ENCODE results near the gene COG5.

COG5 gene

GRCh38 chr7:107387573-107388219 lies 176.0 kb downstream of the COG5 start:
- no peak for DNase-seq

GRCh38 chr7:107387128-107387527 lies 176.6 kb downstream of the COG5 start:
- peak; percentile 24 for DNase-seq

GRCh38 chr7:107386548-107387102 lies 177.1 kb downstream of the COG5 start:
- DNase-seq, result no peak

- DNase-seq, result no peak
These were observed 179.7 kb downstream of the COG5 start for GRCh38 chr7:107384025-107384424.

- no peak for DNase-seq
These were observed 180.5 kb downstream of the COG5 start for GRCh38 chr7:107383203-107383602.

- DNase-seq, result no peak
These were observed 182.3 kb downstream of the COG5 start for GRCh38 chr7:107381453-107381852.

GRCh38 chr7:107373354-107373753 lies 190.4 kb downstream of the COG5 start:
- no peak for DNase-seq

GRCh38 chr7:107372298-107372697 lies 191.4 kb downstream of the COG5 start:
- no peak for DNase-seq

- no peak for DNase-seq
These were observed 192.9 kb downstream of the COG5 start for GRCh38 chr7:107370816-107371215.

- DNase-seq, result no peak
These were observed 198.9 kb downstream of the COG5 start for GRCh38 chr7:107364787-107365186.

- no peak for DNase-seq
These were observed 204.0 kb downstream of the COG5 start for GRCh38 chr7:107359520-107360316.

GRCh38 chr7:107355616-107356015 lies 208.1 kb downstream of the COG5 start:
- no peak for DNase-seq

GRCh38 chr7:107354640-107355039 lies 209.1 kb downstream of the COG5 start:
- DNase-seq, result no peak

- DNase-seq, result no peak
These were observed 210.0 kb downstream of the COG5 start for GRCh38 chr7:107353701-107354100.

- DNase-seq, result no peak
These were observed 217.8 kb downstream of the COG5 start for GRCh38 chr7:107345898-107346297.

GRCh38 chr7:107344799-107345198 lies 218.9 kb downstream of the COG5 start:
- no peak for DNase-seq

- DNase-seq, result no peak
These were observed 219.4 kb downstream of the COG5 start for GRCh38 chr7:107344286-107344685.

GRCh38 chr7:107338080-107338479 lies 225.6 kb downstream of the COG5 start:
- DNase-seq, result no peak

GRCh38 chr7:107332488-107333269 lies 231.0 kb downstream of the COG5 start:
- DNase-seq, result no peak

GRCh38 chr7:107330478-107330877 lies 233.2 kb downstream of the COG5 start:
- DNase-seq, result no peak

GRCh38 chr7:107327986-107328569 lies 235.6 kb downstream of the COG5 start:
- DNase-seq, result no peak

GRCh38 chr7:107326061-107326460 lies 237.7 kb downstream of the COG5 start:
- no peak for DNase-seq

GRCh38 chr7:107322015-107322414 lies 241.7 kb downstream of the COG5 start:
- DNase-seq, result no peak
